Peyer's patch (tissue), 4 donors: ENCODE data around the gene PRSS36. TPM values are rescaled to one million over a fixed set of nuclear protein-coding genes. Genes with fewer than 3 reads are reported as not detected.

Experiments
- DNase-seq, 3 donors: peaks; one replicate each; pipeline ENCODE4 v3.0.0-alpha.2; 2017 to 2019
- H3K27ac ChIP-seq, 4 donors: fragments of 200-600 bp; sonication (generic); one replicate each; pipeline ENCODE4 v1.5.1; 2016 to 2019
- H3K27me3 ChIP-seq, 2 donors: fragments of 200-600 bp; sonication (generic); one replicate each; pipeline ENCODE4 v1.5.1; 2019
- H3K36me3 ChIP-seq, 3 donors: fragments of 200-600 bp; sonication (generic); one replicate each; pipeline ENCODE4 v1.5.1; 2016 to 2019
- H3K4me1 ChIP-seq, 4 donors: fragments of 200-600 bp; sonication (generic); one replicate each; pipeline ENCODE4 v1.5.1; 2016 to 2019
- H3K4me3 ChIP-seq, 4 donors: fragments of 200-600 bp; sonication (generic); 1 replicate in 3 of 4; 2 replicates in 1 of 4; pipeline ENCODE4 v1.5.1; 2016 to 2019; ENCODE audit warnings: mild to moderate bottlenecking in 1 of 4
- H3K9me3 ChIP-seq, 4 donors: fragments of 200-600 bp; sonication (generic); one replicate each; pipeline ENCODE4 v1.5.1; 2016 to 2019; ENCODE audit warnings: mild to moderate bottlenecking in 1 of 4
- CTCF ChIP-seq, 6 experiments: fragments of 450-650 bp in 4 of 6; fragments of 200-600 bp in 2 of 6; sonication (generic) in 1 of 6; IDR thresholded peaks; one replicate each; pipeline ENCODE4 v1.5.1; 2017 to 2019; ENCODE audit warnings: antibody characterized with exemption in 6 of 6, mild to moderate bottlenecking in 3 of 6, moderate library complexity in 1 of 6
- POLR2A ChIP-seq, 2 donors: fragments of 450-650 bp; IDR thresholded peaks; one replicate each; pipeline ENCODE4 v1.5.1; 2017; ENCODE audit warnings: antibody characterized with exemption in 2 of 2, mild to moderate bottlenecking in 2 of 2, moderate library complexity in 2 of 2
- small RNA-seq, 2 donors: library from RNA; depleted of rRNA; stranded (forward); fragments of <200 nt; gene quantifications; one replicate each; pipeline ENCODE3, GENCODE V24; 2016
- total RNA-seq, 4 donors: library from RNA; depleted of rRNA; stranded (reverse); fragments of >200 nt; gene quantifications; one replicate each; pipeline ENCODE4 v1.1.0, GENCODE V29; 2016

PRSS36 gene
- total RNA-seq, 4 donors from 2014 or later: 26.1 to 31.3 (median 28.2) TPM; not detected in 1

DNA sequence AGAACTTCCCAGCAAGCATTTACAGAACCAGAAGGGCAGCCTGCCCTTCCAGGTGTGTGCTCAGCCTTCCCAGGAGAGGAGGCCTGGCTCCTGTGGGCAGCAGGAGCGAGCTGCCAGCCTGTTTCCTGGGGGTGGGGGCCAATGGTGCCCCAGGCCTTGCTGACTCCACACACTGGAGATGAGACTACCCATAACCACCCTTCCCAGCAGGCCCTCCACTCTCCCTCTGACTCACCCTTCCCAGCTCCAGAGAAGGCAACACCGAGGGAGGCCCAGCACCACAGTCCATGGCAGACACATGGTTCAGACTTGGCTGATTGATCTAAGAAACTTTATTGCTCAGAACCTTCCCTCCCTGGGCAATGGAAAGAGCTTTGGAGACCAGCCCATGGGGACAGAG, 59.3 kb downstream of the PRSS36 start:
- Histone ChIP-seq H3K4me3 (no peak overlapping the region), H3K36me3 (peaks cover 0 to 41% (median 0%) of the 10 kb centered on the region in 3 donors), H3K27me3 (no peaks in the 10 kb centered on the region), H3K9me3 (no peaks in the 10 kb centered on the region), H3K4me1 (peaks cover 0 to 15% (median 9%) of the 10 kb centered on the region in 4 donors), H3K27ac (no peak overlapping the region)
- no peak for TF ChIP-seq CTCF (IDR thresholded peaks at IDR 0.05)
- TF ChIP-seq POLR2A (IDR thresholded peaks at IDR 0.05): no peak
- no peak for DNase-seq

DNA sequence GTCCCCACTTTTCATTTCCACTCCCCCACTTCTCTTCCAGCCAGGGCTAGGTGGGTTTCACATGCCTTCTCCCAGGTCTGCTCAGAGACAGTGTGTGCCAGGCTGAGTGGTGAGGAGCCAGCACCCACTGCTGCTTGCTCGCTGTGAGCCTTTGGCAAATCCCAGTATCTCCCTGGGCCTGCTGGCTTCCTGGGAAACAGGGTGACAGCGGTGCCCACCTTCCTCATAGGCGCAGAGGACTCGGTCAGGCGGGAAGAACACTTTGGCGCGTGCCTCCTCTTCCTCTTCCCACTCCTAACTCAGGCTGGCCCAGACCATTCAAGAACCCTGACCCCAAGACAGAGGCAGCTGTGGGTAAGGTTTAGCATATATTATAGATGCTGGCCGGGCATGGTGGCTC, 60.7 kb downstream of the PRSS36 start:
- no peak for DNase-seq
- Histone ChIP-seq H3K4me1 (peaks cover 0 to 6% (median 3%) of the 10 kb centered on the region in 4 donors), H3K36me3 (peaks cover 0 to 46% (median 0%) of the 10 kb centered on the region in 3 donors), H3K27me3 (no peaks in the 10 kb centered on the region), H3K9me3 (no peaks in the 10 kb centered on the region), H3K4me3 (no peak overlapping the region), H3K27ac (no peak overlapping the region)
- TF ChIP-seq POLR2A (IDR thresholded peaks at IDR 0.05) (no peak), CTCF (IDR thresholded peaks at IDR 0.05) (no peak)

Small RNA genes lying within 50 kb of the gene (small RNA-seq; reads per million reads assigned to genes)
- gene AC009088.4 (0 reads per million in 2 donors), gene NDUFA3P6 (0 reads per million in 2 donors)

Other genes starting within 250 kb of the PRSS36 start
- 10 to 100 TPM; 25.0 to 51.2 (median 47.9) TPM for gene FBXL19, start 226.5 kb downstream of the PRSS36 start, total RNA-seq
- 10 to 100 TPM; 10.7 to 25.0 (median 20.3) TPM for gene ORAI3, start 201.0 kb downstream of the PRSS36 start, total RNA-seq
- gene SETD1A, start 192.3 kb downstream of the PRSS36 start, total RNA-seq: 10 to 100 TPM in 3 of 4 donors, 1 to 10 TPM in 1; 10.0 to 22.0 (median 16.5) TPM
- 10 to 100 TPM; 38.8 to 59.1 (median 52.2) TPM for gene HSD3B7, start 164.9 kb downstream of the PRSS36 start, total RNA-seq
- 1 to 10 TPM in 2 of 4 donors, under 1 TPM in 1, not detected in 1; 0.18 to 1.3 (median 1.0) TPM for gene STX1B, start 139.4 kb downstream of the PRSS36 start, total RNA-seq
- gene STX4, start 116.5 kb downstream of the PRSS36 start, total RNA-seq: 100 to 1,000 TPM in 3 of 4 donors, 10 to 100 TPM in 1; 60.2 to 159 (median 101) TPM
- 10 to 100 TPM in 2 of 4 donors, 1 to 10 TPM in 2; 3.3 to 17.2 (median 11.4) TPM for gene ZNF668, start 75.8 kb downstream of the PRSS36 start, total RNA-seq
- gene ZNF646, start 75.6 kb downstream of the PRSS36 start, total RNA-seq: 10 to 100 TPM; 11.6 to 42.1 (median 29.8) TPM
- 10 to 100 TPM in 2 of 4 donors, 1 to 10 TPM in 2; 6.8 to 18.4 (median 12.0) TPM for gene PRSS53, start 61.1 kb downstream of the PRSS36 start, total RNA-seq
- gene VKORC1, start 55.3 kb downstream of the PRSS36 start, total RNA-seq: 100 to 1,000 TPM in 2 of 4 donors, 10 to 100 TPM in 2; 20.6 to 207 (median 102) TPM
- gene BCKDK, start 41.7 kb downstream of the PRSS36 start, total RNA-seq: 10 to 100 TPM; 30.5 to 71.4 (median 41.8) TPM
- gene KAT8, start 32.4 kb downstream of the PRSS36 start, total RNA-seq: 10 to 100 TPM; 41.5 to 89.4 (median 70.0) TPM
- 100 to 1,000 TPM in 3 of 4 donors, 10 to 100 TPM in 1; 27.2 to 666 (median 549) TPM for gene PRSS8, start 14.3 kb downstream of the PRSS36 start, total RNA-seq
- gene FUS, start 30.1 kb upstream of the PRSS36 start, total RNA-seq: 100 to 1,000 TPM in 2 of 4 donors, 10 to 100 TPM in 2; 69.7 to 173 (median 121) TPM
- 100 to 1,000 TPM in 2 of 4 donors, 10 to 100 TPM in 2; 91.1 to 201 (median 125) TPM for gene PYCARD, start 52.7 kb upstream of the PRSS36 start, total RNA-seq
- gene TRIM72, start 64.1 kb upstream of the PRSS36 start, total RNA-seq: not detected
- not detected for gene PYDC1, start 67.1 kb upstream of the PRSS36 start, total RNA-seq
- 10 to 100 TPM in 1 of 4 donors, 1 to 10 TPM in 2, under 1 TPM in 1; 0.35 to 14.9 (median 7.2) TPM for gene ITGAM, start 109.9 kb upstream of the PRSS36 start, total RNA-seq
- 10 to 100 TPM in 1 of 4 donors, 1 to 10 TPM in 1, under 1 TPM in 1, not detected in 1; 0.70 to 18.2 (median 2.5) TPM for gene ITGAX, start 205.1 kb upstream of the PRSS36 start, total RNA-seq
- under 1 TPM in 1 of 4 donors, not detected in 3; 0.83 TPM for gene ITGAD, start 243.3 kb upstream of the PRSS36 start, total RNA-seq